Stimulated activated CD8-positive, alpha-beta memory T cell treated with anti-CD3 and anti-CD28 coated beads, Interleukin-2, amount 100 ng/mL, for 48 hours (primary cell): ENCODE measurements around the gene SDK1.
"Not testable (repeated sequence)": the region's sequence is repeated elsewhere in the genome, so short reads cannot be mapped to it uniquely, and the experiment has no call there.

Experiments
- DNase-seq, 2 donors: peaks; one replicate each; pipeline ENCODE4 v3.0.0-alpha.2; 2020; ENCODE audit warnings: low read depth in 2 of 2

SDK1 gene

DNA sequence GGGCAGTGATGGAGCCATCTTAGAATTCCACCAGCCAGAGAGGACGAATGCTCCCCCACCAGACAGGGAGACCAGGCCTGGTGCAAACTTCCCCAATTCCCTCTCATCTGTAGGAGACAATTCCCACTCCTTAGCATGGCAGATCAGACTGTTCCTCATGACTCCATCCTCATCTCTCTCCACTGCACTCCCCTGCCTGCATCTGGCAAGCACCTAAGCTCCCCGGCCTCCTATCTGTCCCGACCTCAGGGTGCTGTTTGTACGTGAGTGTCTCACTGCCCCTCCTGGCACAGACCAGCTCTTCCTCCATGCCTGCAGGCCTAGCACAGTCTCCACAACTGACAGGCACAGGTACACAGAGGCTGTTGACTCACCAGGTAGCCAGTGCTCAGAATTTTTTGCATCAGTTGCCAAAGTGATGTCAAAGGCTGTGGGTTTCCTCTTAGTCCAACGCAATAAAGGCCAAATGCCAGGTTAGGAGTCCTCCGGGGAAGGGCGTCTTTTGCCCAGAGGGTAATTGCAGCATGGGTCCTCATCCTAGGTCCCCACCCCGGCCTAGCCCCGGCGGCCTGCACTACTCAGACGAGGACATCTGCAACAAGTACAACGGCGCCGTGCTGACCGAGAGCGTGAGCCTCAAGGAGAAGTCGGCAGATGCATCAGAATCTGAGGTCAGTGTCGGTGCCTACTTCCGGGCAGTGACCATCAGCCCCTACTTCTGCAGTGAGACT lies 944.2 kb downstream of the SDK1 start:
- no peak for DNase-seq

DNA sequence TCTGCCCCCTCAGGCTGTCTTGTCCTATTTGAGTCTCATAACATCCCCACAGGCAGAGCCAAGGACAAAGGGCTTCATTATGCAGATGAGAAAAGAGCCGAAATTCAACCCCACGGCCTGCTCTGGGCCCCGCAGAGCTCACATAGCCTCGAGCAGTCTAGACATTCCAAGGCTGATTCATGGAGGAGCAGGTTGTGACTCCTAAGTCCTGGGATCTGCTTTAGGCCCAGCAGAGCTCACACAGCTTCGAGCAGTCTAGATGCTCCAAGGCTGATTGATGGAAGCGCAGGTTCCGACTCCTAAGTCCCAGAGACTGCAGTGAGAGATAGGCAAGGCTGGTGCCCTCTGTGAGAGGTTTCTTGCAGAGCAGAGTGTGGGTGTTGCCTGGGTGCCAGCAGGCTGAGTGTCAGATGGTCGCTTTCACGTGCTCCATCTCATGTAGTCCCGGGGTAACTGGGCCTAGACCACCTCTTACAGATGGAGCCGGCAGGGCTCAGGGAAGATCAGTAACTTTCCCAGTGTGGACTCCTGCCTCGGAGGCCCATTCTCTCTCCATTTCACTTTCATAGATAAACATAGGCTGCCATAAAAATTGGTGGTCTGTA lies 944.9 kb downstream of the SDK1 start:
- no peak for DNase-seq

DNA sequence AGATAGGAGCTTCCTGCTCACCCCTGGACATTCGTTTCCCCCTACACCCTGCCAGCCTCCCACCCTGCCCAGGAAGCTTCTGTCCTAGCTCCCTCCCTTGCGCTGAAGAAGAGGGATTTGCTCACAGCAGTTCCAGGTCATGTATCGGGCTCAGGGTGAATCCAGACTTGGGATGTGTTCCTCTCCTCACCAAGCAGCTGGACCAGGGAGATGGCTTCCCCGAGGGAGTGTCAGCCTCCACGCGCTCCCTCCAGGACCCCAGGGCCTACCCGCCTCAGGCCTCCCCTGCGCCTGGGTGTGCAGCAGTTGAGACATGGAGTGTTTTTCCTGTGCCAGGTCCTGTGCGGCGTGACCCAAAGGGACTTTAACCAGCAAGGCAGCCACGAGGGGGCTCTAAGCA lies 945.5 kb downstream of the SDK1 start:
- DNase-seq, result no peak

GRCh38 chr7:4247106-4247876 lies 946.2 kb downstream of the SDK1 start:
- DNase-seq, result no peak

DNA sequence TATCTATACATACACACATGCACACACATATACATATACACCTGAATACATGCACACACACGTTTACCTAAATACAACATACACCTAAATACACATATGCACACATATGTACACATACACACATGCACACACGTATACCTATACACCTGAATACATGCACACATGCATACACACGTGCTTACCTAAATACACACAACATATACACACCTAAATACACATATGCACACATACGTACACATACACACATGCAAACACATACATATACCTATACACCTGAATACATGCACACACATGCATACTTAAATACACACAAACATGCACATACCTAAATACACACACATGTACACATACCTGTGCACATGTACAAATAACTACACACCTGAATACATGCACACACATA lies 947.2 kb downstream of the SDK1 start:
- DNase-seq, result no peak

DNA sequence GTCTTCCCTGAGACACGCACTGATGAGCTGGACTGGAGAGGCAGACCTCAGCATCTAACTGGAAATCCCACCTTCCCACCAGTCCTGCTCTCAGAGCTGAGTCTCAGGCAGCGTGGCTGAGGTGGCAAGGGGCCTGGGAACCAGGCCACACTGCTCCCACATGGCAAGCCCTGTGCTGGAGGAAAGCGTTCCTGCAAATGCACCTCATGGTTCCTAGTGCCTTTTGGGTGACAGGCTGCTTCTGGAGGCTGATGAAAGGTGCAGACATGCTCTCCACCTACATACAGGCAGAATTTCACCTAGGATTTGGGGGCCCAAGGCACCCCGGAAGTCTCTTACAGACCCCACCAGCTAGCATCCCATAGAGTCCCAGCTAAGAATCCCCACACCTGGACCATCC lies 948.2 kb downstream of the SDK1 start:
- DNase-seq, result no peak

DNA sequence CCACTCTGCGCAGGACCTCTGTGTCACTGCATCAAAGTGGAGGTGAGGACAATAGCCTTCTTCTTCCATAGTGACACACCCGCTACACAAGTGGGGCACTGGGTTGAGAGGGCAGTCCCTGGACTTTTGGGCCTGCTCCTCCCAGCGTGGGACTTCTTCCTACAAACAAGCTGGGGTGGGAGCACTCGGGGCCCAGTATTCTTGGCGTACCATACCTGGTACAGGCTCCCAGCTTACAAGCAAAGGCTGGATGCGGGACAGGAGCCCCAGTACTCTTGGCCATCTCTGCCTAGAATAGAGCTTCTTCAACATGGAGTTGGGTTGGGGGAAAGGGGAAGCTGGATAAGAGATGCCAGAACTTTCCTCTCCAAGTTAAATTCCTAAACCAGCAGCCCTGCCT lies 954.3 kb downstream of the SDK1 start:
- DNase-seq, result no peak

DNA sequence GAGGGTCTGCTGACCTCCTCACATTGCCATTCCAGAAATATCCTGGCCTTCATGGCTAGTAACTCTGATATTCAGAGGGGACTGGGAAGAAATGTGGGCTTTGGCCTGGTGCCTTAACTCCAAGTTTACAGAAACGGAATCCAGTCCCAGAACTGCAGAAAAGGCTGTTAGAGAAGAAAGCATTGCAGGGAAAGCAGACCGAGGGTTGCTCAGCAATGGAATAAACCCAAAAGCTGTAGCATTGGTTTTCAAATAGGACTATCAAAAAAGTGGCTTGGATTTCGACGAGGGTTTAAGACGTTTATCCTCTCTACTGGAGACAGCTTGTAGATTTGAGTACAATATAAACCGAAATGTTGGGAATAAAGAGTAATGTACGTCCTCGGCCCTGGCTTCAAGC lies 955.2 kb downstream of the SDK1 start:
- DNase-seq, result no peak

DNA sequence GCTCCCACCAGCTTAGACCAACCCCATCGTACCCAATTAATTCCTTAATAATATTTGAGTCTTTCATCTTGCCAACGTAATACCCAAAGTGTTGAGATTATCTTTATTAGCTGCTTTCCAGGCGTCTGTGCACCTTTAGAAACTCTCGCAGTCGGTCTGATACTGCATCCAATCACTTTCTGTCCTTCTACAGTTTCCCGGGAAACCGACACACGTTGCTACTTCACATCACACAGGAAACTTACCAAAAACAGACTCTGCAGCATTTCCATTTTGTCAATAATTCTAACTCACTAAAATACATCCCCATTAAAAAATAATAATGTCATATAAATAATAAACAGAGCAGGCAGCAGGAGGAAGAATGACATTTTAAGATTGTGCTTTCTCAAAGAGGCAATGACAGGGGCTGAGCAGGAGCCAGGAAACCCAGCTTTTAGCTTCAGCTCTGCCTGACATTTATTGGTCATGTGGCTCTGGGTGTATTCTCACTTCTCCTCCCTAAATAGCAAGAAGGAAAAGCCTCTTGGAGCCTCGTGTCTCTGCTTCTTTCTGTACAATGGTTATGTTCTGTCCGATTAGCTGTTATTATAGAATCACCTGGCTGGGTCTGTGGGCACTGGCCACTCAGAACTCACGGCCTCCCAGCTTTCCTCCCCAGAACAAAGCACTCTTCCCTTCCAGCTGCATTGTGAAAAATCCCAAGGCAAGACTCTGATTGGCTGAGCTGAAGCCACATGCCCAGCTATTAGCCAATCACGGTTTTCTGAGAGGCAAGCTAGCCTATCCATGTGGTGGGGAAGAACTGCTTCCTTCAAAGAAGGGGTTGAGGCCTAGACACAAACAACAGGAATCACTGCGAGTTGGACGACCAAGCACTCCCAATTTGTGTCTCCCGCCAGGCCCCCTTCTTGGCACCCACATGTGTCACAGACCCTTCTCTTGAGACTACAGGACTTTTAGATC lies 956.4 kb downstream of the SDK1 start:
- no peak for DNase-seq

- DNase-seq, result not testable (repeated sequence)
Measured at GRCh38 chr7:4260116-4260515, 959.1 kb downstream of the SDK1 start.

DNA sequence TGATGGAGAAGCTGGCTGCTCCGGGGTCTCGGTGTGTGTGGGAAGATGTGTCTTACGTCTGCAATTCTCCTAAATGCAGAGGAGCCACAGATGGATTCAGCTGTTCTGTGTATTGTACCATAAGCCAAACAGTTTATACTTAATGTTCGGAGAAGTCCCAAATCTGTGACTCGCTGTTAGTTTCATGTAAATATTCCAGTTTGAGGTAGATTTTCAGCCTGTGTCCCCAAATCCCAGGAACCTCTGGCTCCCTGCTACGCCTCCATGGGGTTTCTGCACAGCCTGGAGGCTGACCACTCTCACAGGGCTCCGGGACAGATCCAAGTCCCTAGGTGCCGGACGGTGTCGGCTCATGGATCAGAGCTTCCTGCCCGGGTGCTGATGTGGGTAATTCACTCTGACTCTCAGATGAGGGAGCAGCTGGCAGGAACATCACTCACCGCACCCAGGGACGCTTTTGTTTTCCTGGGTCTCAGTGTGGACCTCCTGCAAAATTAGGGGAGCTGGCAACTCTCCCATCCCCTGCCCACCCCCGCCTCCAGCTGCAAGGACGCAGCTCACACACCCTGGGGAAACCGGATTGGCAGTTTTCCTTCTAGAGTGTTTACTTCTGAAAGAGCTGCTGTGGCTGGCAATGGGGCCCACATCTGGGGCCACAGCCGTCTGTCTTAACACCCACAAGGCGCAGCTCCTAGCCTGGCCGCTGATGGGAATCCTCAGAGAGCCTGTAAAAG lies 960.0 kb downstream of the SDK1 start:
- no peak for DNase-seq

DNA sequence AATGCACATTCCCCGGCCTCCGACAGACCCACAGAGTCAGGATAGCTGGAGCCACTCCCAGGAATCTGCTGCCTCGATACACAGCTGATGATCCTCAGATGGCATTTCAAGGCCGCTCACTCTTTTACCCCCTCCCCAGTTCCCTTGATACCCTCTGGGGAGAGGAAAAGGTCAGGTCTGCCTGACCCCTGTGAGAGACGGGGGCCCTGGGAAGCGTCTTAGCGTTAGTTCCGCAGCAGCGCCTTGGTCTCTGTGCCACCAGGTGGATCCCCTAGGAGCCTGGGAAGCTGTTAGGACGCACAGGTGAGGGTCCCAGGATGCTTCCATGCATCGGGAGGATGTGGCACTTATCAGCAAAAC lies 960.5 kb downstream of the SDK1 start:
- no peak for DNase-seq

DNA sequence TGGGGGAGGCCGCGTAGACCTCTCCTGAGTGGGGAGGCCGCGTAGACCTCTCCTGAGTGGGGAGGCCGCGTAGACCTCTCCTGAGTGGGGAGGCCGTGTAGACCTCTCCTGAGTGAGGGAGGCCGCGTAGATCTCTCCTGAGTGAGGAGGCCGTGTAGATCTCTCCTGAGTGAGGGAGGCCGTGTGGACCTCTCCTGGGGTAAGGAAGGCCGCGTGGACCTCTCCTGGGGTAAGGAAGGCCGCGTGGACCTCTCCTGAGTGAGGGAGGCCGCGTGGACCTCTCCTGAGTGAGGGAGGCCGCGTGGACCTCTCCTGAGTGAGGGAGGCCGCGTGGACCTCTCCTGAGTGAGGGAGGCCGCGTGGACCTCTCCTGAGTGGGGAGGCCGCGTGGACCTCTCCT lies 963.2 kb downstream of the SDK1 start:
- not testable (repeated sequence) for DNase-seq

DNA sequence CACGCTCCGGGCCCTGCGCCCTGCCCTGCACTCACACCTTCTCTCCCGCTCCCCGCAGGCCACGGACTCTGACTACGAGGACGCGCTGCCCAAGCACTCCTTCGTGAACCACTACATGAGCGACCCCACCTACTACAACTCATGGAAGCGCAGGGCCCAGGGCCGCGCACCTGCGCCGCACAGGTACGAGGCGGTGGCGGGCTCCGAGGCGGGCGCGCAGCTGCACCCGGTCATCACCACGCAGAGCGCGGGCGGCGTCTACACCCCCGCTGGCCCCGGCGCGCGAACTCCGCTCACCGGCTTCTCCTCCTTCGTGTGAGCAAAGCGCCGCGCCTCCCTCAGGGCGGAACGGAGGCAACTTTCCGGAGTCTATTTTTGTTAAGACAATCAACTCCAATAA lies 964.0 kb downstream of the SDK1 start:
- no peak for DNase-seq

DNA sequence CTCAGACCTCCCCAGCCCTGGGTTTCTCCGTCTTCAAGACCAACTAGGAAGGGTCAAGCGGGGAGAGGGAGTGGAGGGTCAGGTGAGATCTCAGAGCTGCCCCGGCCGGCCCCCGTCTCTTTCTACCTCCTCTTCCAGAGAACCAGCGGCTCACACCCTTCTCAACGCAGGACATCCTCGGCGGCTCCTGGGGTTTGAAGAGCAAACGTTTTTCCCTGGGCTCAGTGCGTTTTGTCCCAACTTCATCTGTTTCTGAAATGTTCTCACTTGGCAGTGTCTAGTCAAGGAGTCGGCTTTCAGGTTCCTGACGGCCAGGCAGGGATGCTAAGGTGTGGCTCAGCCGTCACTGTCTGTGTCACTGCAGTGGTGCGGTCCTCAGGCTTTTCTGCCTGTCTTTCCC lies 964.6 kb downstream of the SDK1 start:
- no peak for DNase-seq

DNA sequence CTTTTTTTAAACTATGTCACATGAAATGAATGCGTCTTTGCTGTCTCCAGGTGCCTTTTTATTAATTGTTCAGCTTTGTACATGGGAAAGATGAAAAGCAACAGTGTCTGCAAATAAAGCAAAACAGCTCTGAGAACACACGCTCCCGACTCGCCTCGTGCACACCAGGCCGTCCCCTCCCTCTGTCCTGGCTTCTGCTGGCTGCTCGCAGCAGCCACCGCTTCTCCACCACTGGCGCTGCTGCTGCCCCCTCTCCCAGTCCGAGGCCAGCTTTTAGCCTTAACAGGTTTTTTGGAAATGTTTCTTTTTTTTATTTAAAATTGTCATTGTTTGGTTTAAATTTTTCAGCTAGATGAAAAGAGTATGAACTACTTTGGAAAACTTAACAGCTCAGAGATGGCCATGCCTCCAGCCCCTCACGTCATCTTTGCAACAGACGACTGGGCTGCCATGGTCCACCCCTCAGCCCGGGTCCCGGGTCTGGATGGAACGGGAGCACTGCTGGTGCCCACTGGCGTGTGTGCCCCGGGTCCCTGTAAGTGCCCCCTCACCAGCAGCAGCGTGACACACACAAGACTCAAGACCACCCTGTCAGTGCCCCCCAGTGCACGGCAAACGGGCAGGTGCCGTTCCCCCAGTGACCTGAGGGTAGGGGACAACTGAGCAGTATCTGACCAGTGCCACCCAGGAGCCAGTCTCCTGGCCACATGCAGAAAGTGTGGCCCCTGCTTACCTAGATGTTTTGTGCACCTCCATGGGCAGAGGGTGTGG lies 965.4 kb downstream of the SDK1 start:
- no peak for DNase-seq

DNA sequence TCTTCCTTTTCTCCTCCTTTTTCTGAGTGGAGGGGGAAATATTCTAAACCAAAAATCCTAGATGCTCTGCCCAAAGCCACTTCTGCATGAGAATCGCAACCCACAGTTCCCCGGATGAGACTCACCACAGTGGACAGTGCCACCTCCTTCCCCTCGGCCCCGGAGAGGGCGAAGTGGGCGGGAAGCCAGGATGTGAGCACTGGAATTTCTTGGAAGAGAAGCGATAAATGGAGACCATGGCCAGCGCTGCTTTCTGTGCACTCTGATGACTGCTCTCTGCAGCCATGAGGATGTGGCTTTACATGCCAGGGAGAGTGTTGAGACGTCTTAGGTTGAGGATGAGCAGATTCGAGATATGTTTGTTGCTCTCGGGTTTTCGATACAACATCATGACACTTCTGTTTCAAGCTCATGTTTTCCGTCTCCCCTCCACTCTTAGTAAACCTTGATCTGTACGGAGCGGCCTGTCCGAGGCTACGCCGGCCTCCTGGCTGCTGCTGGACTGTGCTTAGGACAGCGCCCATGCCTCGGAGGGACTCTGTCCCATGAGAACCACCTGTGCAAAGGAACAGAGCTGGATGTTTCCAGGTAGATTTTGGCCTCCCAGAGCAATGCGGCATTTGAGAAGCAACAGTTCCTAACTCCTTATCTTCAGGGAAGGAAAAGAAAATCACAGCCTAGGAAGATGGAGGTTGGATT lies 966.4 kb downstream of the SDK1 start:
- no peak for DNase-seq

DNA sequence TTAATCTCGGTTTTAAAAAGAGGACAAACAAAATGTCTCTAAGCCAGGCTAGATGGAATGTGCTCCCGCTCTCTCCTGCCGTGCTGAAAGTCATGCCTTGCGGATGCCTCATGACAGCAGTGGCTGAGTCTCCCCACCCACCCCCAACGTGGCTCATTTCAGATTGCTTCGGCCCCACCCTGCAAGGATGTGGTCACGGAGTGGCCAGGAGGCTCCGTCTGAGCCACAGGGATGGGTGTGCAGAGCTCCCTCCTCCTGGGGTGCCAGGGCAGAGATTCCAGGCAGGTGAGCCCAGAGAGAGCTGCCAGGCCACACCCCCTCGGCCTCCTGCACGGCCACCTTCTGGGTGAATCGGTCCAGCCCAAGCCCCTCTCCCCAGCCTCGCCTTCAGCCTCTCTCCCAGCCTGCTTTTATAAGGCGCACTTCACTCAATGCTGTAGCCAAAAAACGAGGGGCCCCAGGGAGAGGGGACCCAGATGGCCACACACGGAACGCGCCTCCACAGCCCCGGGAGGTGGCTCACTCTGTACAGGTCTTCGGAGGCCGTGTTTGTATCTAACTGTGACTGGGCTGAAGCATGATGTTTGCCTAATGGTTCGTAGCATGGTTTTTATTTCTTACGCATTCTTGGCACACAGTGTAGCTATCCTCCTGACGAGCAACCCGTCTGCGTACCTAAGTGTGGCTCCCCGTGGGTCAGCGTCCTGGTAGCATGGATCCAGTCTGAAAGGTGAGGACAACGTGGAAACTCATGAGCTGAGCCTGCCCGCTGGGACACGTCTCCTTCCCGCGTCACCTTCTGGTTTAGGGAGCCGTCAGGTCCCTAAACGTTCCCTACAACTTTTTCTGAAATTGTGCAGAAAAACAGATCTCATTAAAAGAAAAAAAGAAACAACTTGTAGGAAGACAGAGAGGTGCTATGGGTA lies 967.3 kb downstream of the SDK1 start:
- no peak for DNase-seq

DNA sequence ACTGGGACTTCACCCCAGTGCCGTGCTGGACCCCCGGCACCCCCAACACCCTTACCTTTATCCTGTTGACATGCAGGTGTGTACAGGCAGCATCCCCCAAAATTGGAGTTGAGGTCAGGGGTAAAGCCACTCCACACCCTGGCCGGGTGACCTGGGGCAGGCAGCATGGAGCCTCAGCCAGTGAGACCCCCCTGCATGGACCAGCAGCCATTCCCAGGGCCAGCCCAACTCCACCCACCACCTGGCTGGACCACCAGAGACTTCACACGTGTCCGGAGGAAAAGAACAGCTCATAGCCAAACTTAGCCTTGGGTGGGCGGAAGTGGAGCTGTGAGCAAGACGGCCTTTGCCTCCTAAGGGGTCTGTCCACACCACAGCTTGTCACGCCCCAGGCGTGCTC lies 968.0 kb downstream of the SDK1 start:
- no peak for DNase-seq
